K562 (cell line): Measurements from ENCODE around the gene CSTB. TPM values are rescaled to one million over a fixed set of nuclear protein-coding genes. Genes with fewer than 3 reads are reported as not detected.

Experiments
- CBX3 ChIP-seq, 2 experiments: IDR thresholded peaks; 1 replicate in 1 of 2; 2 replicates in 1 of 2; pipeline ENCODE4 v1.6.1; 2012; ENCODE audit warnings: inconsistent platforms in 2 of 2, low read length in 2 of 2, borderline replicate concordance in 1 of 2, control low read depth in 1 of 2
- GTF2E2 ChIP-seq: fragments of 200-800 bp; sonication (Bioruptor generic); IDR thresholded peaks from 2 replicates; pipeline ENCODE4 v1.6.1; 2016; ENCODE audit warnings: missing genetic modification characterization, missing compliant biosample characterization
- HMGN3 ChIP-seq: IDR thresholded peaks from 2 replicates; pipeline ENCODE4 v1.6.1; 2011; ENCODE audit warnings: borderline replicate concordance, low read depth, mild to moderate bottlenecking, mixed read lengths, low read length; ENCODE audit not compliant: insufficient read length; ENCODE audit errors: extremely low read depth
- IRF2 ChIP-seq: sonication (generic); formaldehyde crosslinking; IDR thresholded peaks from 2 replicates; pipeline ENCODE4 v1.8.1; 2022; ENCODE audit warnings: mild to moderate bottlenecking, missing genetic modification reagents
- MTA2 ChIP-seq: fragments of 450-650 bp; IDR thresholded peaks from 2 replicates; pipeline ENCODE4 v1.6.1; 2016; ENCODE audit warnings: low read depth
- NFATC3 ChIP-seq: fragments of 450-650 bp; IDR thresholded peaks from 2 replicates; pipeline ENCODE4 v1.6.1; 2017; ENCODE audit warnings: mild to moderate bottlenecking
- NR0B1 ChIP-seq: fragments of 450-650 bp; IDR thresholded peaks from one replicate; pipeline ENCODE4 v1.6.1; 2018; ENCODE audit warnings: mild to moderate bottlenecking, moderate library complexity; ENCODE audit not compliant: partially characterized antibody
- OTX1 ChIP-seq: fragments of 450-650 bp; formaldehyde crosslinking; IDR thresholded peaks from 2 replicates; pipeline ENCODE4 v1.4.0; 2022; ENCODE audit warnings: mild to moderate bottlenecking
- PCBP2 ChIP-seq: fragments of 200-400 bp; formaldehyde crosslinking; IDR thresholded peaks from 2 replicates; pipeline ENCODE4 v1.6.1; 2018; ENCODE audit warnings: low read length, low read depth, mild to moderate bottlenecking, moderate library complexity; ENCODE audit not compliant: poor library complexity, severe bottlenecking
- PML ChIP-seq: IDR thresholded peaks from 2 replicates; pipeline ENCODE4 v1.6.1; 2012; ENCODE audit warnings: low read length, inconsistent platforms
- RBM39 ChIP-seq: fragments of 200-400 bp; formaldehyde crosslinking; optimal IDR thresholded peaks from 2 replicates; pipeline ENCODE3; 2018; ENCODE audit warnings: low read depth, low read length
- SOX6 ChIP-seq: fragments of 450-650 bp; IDR thresholded peaks from 2 replicates; pipeline ENCODE4 v1.6.1; 2014; ENCODE audit warnings: mild to moderate bottlenecking
- SRSF9 ChIP-seq: fragments of 200-400 bp; formaldehyde crosslinking; IDR thresholded peaks from 2 replicates; pipeline ENCODE4 v1.6.1; 2017; ENCODE audit warnings: low read depth, low read length, borderline replicate concordance
- TEAD2 ChIP-seq: fragments of 450-650 bp; IDR thresholded peaks from 2 replicates; pipeline ENCODE4 v1.6.1; 2016; ENCODE audit warnings: missing genetic modification characterization, control low read depth, missing compliant biosample characterization
- ZBTB40 ChIP-seq, 2 experiments: fragments of 450-650 bp in 1 of 2; sonication (generic) in 1 of 2; formaldehyde crosslinking in 1 of 2; IDR thresholded peaks; 2 replicates each; pipeline versions ENCODE4 v1.7.1 to v1.9.0; 2016 to 2022; ENCODE audit warnings: inconsistent platforms in 1 of 2, mild to moderate bottlenecking in 1 of 2, missing genetic modification reagents in 1 of 2
- ZBTB8A ChIP-seq: fragments of 450-650 bp; IDR thresholded peaks from 2 replicates; pipeline ENCODE4 v1.6.1; 2018; ENCODE audit warnings: mild to moderate bottlenecking, moderate library complexity; ENCODE audit not compliant: partially characterized antibody
- ZKSCAN3 ChIP-seq: fragments of 250-450 bp; sonication (Bioruptor Pico); IDR thresholded peaks from 2 replicates; pipeline ENCODE4 v1.4.0; 2020
- ZNF584 ChIP-seq: fragments of 200-800 bp; sonication (Bioruptor generic); IDR thresholded peaks from 2 replicates; pipeline ENCODE4 v1.6.1; 2016; ENCODE audit warnings: low read depth, mild to moderate bottlenecking, missing genetic modification characterization, missing compliant biosample characterization
- polyA plus RNA-seq, 8 experiments: library from polyadenylated mRNA; depleted of rRNA in 4 of 8; stranded (reverse) in 5 of 8; unstranded in 3 of 8; fragments of >200 nt; fragmentation: Nextera tagmentation in 2 of 8; fragmentation: Illumina TruSeq in 1 of 8; extraction: Ambion mirVana in 2 of 8; extraction: Trizol in 1 of 8; gene quantifications; 2 replicates each; pipeline versions ENCODE4 v1.2.1 to v1.2.3, GENCODE V29; 2011 to 2014; ENCODE audit warnings: inconsistent platforms in 1 of 8, missing spikeins in 1 of 8
- total RNA-seq, 7 experiments: library from RNA; depleted of rRNA in 6 of 7; stranded (reverse); fragments of >200 nt in 6 of 7; fragmentation: Illumina TruSeq in 2 of 7; extraction: Trizol in 2 of 7; gene quantifications; 2 replicates each; pipeline versions ENCODE4 v1.2.1 to v1.2.3, GENCODE V29; 2011 to 2021; ENCODE audit warnings: low replicate concordance in 1 of 7

The CSTB gene
- total and polyA plus RNA-seq, 9 of the 15 experiments (the other 6 are each of a cell fraction or from before 2014, with no cell fraction given): 12.4 to 65.0 (median 31.7) TPM

GRCh38 chr21:43789276-43790009 lies 13.3 kb upstream of the CSTB start, which contains the start of gene RRP1 (continued):
- TF ChIP-seq PCBP2 (no peak), ZBTB8A (no peak), SOX6 (peak; percentile 37; the same call in 1 of the 2 replicates), ZBTB40 (IDR thresholded peaks at IDR 0.05) (peak; percentile 27; the same call in 1 of the 2 replicates), ZBTB40 (CRISPR knock-in tag; IDR thresholded peaks at IDR 0.05) (no peak), NR0B1 (no peak), TEAD2 (no peak), ZKSCAN3 (no peak), SRSF9 (no peak), IRF2 (CRISPR knock-in tag) (0 out of 2 replicates have a peak, but pooled peaks have one; percentile 53), CBX3 (IDR thresholded peaks at IDR 0.05; ENCODE audit: borderline replicate concordance in 1 of 2, low read length in 2 of 2) (0 out of 3 replicates have a peak, but pooled peaks of 1 of the 2 experiments have one; percentile 32), ZNF584 (CRISPR knock-in tag) (no peak), HMGN3 (peak; percentile 81), NFATC3 (no peak), MTA2 (no peak), RBM39 (no peak), PML (peak; percentile 76), OTX1 (CRISPR knock-in tag) (no peak), GTF2E2 (no peak; the same call in 1 of the 2 replicates)
